ENCODE results near the gene SMIM35.

The SMIM35 gene

GRCh38 chr11:118057251-118058145 lies 29.3 kb downstream of the SMIM35 start:
- DNase-seq (ENCODE audit: low read depth) = no peak

GRCh38 chr11:118056806-118057205 lies 30.0 kb downstream of the SMIM35 start:
- DNase-seq (ENCODE audit: low read depth) = no peak

- DNase-seq (ENCODE audit: low read depth) = no peak
Observed at GRCh38 chr11:118055966-118056365, 30.8 kb downstream of the SMIM35 start.

- DNase-seq (ENCODE audit: low read depth) = no peak
Observed at GRCh38 chr11:118054712-118055640, 31.8 kb downstream of the SMIM35 start.

GRCh38 chr11:118052581-118053206 lies 34.1 kb downstream of the SMIM35 start:
- DNase-seq (ENCODE audit: low read depth) = no peak

GRCh38 chr11:118051611-118052461 lies 34.9 kb downstream of the SMIM35 start:
- DNase-seq (ENCODE audit: low read depth) = peak; percentile 39

- no peak for DNase-seq (ENCODE audit: low read depth)
Observed at GRCh38 chr11:118051136-118051610, 35.6 kb downstream of the SMIM35 start.

- DNase-seq (ENCODE audit: low read depth) = no peak
Observed at GRCh38 chr11:118050208-118050891, 36.4 kb downstream of the SMIM35 start.

- no peak for DNase-seq (ENCODE audit: low read depth)
Observed at GRCh38 chr11:118049771-118050170, 37.0 kb downstream of the SMIM35 start.

- DNase-seq (ENCODE audit: low read depth) = no peak
Observed at GRCh38 chr11:118048472-118049370, 38.0 kb downstream of the SMIM35 start.

- no peak for DNase-seq (ENCODE audit: low read depth)
Observed at GRCh38 chr11:118047749-118048148, 39.0 kb downstream of the SMIM35 start.

GRCh38 chr11:118046964-118047700 lies 39.6 kb downstream of the SMIM35 start:
- DNase-seq (ENCODE audit: low read depth) = no peak

GRCh38 chr11:118046051-118046963 lies 40.5 kb downstream of the SMIM35 start:
- no peak for DNase-seq (ENCODE audit: low read depth)

GRCh38 chr11:118045191-118045590 lies 41.6 kb downstream of the SMIM35 start:
- DNase-seq (ENCODE audit: low read depth) = no peak

- DNase-seq (ENCODE audit: low read depth) = no peak
Observed at GRCh38 chr11:118042796-118043195, 44.0 kb downstream of the SMIM35 start.

- no peak for DNase-seq (ENCODE audit: low read depth)
Observed at GRCh38 chr11:118042141-118042540, 44.6 kb downstream of the SMIM35 start.

GRCh38 chr11:118033443-118033842 lies 53.3 kb downstream of the SMIM35 start:
- DNase-seq (ENCODE audit: low read depth) = no peak

GRCh38 chr11:118028626-118029025 lies 58.1 kb downstream of the SMIM35 start:
- no peak for DNase-seq (ENCODE audit: low read depth)
